ENCODE results near the gene FANCF. TPM values are rescaled to one million over a fixed set of nuclear protein-coding genes. Genes with fewer than 3 reads are reported as not detected.

The FANCF gene
- total and polyA plus RNA-seq, 3 donors from 2014 or later, result 11.3 to 14.8 (median 12.7) TPM

DNA sequence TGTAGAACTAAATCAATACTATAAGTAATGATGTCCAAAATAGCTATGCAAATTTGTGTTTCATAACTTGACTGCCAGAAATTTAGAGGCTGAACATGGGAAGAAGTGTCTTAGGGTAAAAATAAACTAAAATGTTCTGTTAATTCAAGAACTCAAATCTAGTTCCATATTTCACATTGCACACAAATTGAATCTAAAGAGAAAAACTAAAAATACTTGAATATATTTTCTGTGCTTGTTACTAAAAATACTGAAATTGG is 43.5 kb downstream of the FANCF start:
- no peak overlapping the region for H3K4me3 ChIP-seq
- no peaks in the 10 kb centered on the region for H3K36me3 ChIP-seq (ENCODE audit: low read depth, missing control alignments)
- no peaks in the 10 kb centered on the region for H3K27me3 ChIP-seq
- no peaks in the 10 kb centered on the region for H3K9me3 ChIP-seq
- no peak overlapping the region for H3K27ac ChIP-seq
- DNase-seq, result no peak
- no peaks in the 10 kb centered on the region for H3K4me1 ChIP-seq
- intact Hi-C loops (cut with DNase I; ENCODE audit: low total_unique reads), result no loop called here
- TF ChIP-seq, protein P1, sequence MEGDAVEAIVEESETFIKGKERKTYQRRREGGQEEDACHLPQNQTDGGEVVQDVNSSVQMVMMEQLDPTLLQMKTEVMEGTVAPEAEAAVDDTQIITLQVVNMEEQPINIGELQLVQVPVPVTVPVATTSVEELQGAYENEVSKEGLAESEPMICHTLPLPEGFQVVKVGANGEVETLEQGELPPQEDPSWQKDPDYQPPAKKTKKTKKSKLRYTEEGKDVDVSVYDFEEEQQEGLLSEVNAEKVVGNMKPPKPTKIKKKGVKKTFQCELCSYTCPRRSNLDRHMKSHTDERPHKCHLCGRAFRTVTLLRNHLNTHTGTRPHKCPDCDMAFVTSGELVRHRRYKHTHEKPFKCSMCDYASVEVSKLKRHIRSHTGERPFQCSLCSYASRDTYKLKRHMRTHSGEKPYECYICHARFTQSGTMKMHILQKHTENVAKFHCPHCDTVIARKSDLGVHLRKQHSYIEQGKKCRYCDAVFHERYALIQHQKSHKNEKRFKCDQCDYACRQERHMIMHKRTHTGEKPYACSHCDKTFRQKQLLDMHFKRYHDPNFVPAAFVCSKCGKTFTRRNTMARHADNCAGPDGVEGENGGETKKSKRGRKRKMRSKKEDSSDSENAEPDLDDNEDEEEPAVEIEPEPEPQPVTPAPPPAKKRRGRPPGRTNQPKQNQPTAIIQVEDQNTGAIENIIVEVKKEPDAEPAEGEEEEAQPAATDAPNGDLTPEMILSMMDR (IDR thresholded peaks at IDR 0.05), result no peak
- TF ChIP-seq POLR2A (IDR thresholded peaks at IDR 0.05), result no peak

DNA sequence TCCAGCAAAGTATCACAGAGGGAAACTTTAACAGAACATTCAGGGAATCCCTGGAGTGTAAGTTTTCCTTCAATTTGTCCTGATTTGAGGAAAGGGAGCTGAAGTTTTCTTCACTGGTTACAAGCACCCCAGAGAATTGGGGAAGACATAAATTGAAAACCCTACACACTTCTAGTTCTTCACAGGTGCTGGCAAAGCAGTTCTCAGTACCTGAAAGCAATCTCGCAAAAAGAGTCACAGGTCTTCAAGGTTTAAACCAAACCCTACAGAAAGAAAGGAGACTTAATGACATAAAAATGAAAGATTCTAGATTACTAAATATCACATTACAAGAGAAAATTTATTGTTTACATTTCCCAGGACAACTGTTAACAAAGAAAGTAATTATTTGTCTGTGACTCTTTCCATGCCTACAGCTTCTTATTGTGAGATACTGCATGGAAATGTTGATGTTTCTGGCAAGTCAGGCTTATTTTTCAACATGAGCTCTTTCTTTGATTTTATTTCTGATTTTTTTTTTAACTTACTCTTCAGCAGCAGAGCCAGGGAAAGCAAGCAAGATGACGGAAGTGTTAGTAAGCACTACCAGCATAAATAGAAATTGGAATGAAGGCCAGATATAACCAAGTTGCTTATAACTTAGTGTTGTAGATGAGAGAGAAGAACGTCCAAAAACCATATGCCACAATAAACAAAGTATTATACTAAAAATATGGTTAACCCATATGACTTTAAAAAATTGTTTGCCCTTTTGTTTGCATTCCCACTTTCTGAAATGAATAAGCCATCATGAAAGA is 44.1 kb downstream of the FANCF start:
- intact Hi-C loops (cut with DNase I; ENCODE audit: low total_unique reads), result no loop called here
- no peak overlapping the region for H3K27ac ChIP-seq
- no peaks in the 10 kb centered on the region for H3K27me3 ChIP-seq
- H3K4me1 ChIP-seq, result no peaks in the 10 kb centered on the region
- whole genome bisulfite sequencing, 2 donors, result 72 to 87% methylated on average over 3 of the region's 3 CpGs
- no peak for DNase-seq
- no peaks in the 10 kb centered on the region for H3K9me3 ChIP-seq
- no peaks in the 10 kb centered on the region for H3K36me3 ChIP-seq (ENCODE audit: low read depth, missing control alignments)
- H3K4me3 ChIP-seq, result no peak overlapping the region
- no peak for TF ChIP-seq POLR2A (IDR thresholded peaks at IDR 0.05)
- TF ChIP-seq, protein P1 (IDR thresholded peaks at IDR 0.05), result no peak

DNA sequence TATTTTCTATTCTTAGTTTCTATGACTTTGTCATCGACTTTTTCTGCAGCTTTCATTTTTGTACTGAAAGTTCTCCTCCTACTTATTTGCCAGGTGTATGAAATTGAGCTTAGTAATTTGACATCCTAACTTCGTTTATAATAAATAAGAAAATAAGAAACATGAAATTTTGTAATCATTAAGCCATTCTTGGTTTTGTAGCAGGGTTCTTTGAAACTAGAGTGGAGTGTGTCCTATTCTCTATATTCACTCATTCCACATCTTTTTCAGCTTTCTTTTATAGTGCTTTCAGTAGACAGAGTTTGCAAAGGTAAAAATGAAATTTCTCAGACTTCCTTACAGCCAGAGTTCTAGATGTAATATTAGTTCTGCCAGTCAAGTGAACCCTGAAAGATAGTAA is 47.8 kb downstream of the FANCF start:
- no peaks in the 10 kb centered on the region for H3K9me3 ChIP-seq
- WGBS, 2 donors, result 68 to 87% methylated on average over 2 of the region's 2 CpGs
- no peaks in the 10 kb centered on the region for H3K36me3 ChIP-seq (ENCODE audit: low read depth, missing control alignments)
- H3K4me1 ChIP-seq, result no peaks in the 10 kb centered on the region
- intact Hi-C loops (cut with DNase I; ENCODE audit: low total_unique reads), result no loop called here
- no peak for DNase-seq
- no peak overlapping the region for H3K4me3 ChIP-seq
- H3K27ac ChIP-seq, result no peak overlapping the region
- H3K27me3 ChIP-seq, result no peaks in the 10 kb centered on the region
- no peak for TF ChIP-seq POLR2A (IDR thresholded peaks at IDR 0.05)
- TF ChIP-seq, protein P1 (IDR thresholded peaks at IDR 0.05), result no peak

Other genes with a start within 250 kb of the FANCF start
- 10 to 100 TPM in 1 of 2 donors, 1 to 10 TPM in 1; 9.0 to 25.2 TPM for gene GAS2, start 40.8 kb upstream of the FANCF start, total RNA-seq
- 5.5 TPM for gene GAS2, start 40.8 kb upstream of the FANCF start, polyA plus RNA-seq (ENCODE audit: insufficient read depth, low read depth, low replicate concordance)
- gene SVIP, start 204.0 kb upstream of the FANCF start, total RNA-seq, result 10 to 100 TPM; 19.3 to 22.7 TPM
- 80.1 TPM for gene SVIP, start 204.0 kb upstream of the FANCF start, polyA plus RNA-seq (ENCODE audit: insufficient read depth, low read depth, low replicate concordance)
- 1 to 10 TPM; 3.3 to 6.2 TPM for gene CCDC179, start 234.7 kb upstream of the FANCF start, total RNA-seq
- 54.1 TPM for gene CCDC179, start 234.7 kb upstream of the FANCF start, polyA plus RNA-seq (ENCODE audit: insufficient read depth, low read depth, low replicate concordance)

Data from testis (tissue), 3 donors.